GM18511 (cell line): Measurements from ENCODE around the gene C14orf132.
A peak's percentile ranks its signal among the peaks of the same experiment; 100 is the strongest.
"Not testable (repeated sequence)": the region's sequence is repeated elsewhere in the genome, so short reads cannot be mapped to it uniquely, and the experiment has no call there.

Experiments used
- ATAC-seq: cut with Tn5 transposase; IDR thresholded peaks from one replicate; pipeline ENCODE4 v1.9.1; 2021; ENCODE audit warnings: mild to moderate bottlenecking, moderate library complexity; ENCODE audit not compliant: unreplicated experiment

Gene C14orf132

DNA sequence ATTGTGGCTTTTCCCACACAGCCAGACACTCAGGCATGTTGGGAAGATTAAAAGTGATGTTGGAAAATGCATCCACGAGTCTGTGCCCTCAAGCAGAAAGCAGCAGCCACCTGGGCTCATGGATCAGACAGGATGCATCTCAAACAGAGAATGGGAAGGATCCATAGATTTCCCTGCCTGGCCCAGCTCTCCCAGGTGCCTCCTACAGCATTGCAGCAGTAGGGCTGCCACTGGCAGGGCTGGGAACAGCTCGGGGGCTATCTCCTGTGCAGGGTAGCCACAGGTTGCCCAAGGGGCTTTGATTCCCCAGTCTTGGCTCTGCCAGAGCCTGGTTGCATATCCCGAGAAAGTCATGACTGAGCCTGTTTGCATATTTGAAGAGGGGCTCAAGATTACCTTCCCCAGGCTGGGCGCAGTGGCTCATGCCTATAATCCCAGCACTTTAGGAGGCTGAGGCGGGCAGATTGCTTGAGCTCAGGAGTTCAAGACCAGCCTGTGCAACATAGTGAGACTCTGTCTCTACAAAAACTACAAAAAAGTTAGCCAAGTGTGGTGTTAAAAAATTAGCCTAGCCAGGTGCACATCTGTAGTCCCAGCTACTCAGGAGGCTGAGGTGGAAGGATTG is 19.5 kb downstream of the C14orf132 start:
- ATAC-seq = no peak

DNA sequence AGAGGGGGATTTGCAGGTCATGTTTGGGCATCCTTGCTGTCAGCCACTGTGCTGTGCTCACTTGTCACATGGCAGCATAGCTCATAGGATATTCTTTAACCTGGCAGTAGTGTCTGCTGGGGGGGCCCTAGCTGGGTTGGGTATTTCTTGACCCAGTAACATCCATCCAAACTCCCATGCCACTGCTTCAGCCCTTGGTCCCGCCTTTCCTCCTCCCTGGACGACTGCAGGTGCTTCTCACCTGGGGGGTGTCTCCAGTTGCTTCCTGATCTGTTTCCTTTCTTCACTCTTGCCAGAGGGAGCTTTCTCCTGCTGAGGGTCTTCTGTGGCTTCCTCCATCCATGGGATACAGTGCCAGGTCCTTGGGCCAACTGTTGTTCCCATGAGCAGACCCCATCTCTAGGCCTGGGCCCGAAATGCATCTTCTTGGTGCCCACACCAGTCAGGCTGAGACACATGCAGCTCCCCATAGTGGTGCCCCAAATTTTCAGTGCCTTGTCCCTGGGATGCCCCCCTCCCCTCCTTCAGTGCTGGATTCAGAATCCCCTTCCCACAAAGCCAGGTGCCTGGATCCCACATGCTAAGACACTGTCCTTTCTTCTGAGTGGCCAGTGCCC is 20.5 kb downstream of the C14orf132 start:
- no peak for ATAC-seq

DNA sequence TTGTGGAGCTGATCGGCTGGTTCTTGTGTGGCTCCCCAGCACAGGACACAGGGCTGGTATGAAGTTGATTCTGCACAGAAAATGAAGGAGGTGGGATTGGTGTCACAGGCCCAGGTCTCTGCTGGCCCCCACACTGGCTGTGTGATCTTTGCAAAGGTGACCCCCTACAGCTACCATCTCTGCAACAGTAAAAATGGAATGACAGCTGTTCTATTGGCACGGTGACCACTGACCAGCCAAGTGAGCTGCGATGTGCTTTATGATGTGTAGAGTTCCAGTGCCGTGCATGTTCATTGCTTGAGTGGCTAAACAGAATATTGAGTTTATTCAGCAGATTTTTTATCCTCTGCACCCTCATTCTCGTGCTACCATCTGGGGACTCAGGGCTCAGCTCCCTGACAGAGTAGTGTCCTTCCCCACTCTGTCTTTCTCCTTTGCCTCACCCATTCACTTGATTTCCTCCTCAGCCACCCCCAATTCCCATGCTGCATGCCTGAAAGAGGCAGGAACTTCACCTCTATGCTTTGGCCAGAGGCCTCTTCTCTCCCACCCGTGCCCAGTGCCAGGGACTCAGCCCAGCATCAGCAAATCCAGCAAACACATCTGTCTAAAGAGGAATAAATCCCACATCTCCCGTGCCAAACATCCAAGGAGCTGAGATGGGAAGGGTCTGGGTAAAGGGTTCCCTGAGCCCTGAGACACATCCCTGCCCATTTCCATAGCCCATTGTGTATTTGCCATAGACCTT is 21.2 kb downstream of the C14orf132 start:
- ATAC-seq = no peak

DNA sequence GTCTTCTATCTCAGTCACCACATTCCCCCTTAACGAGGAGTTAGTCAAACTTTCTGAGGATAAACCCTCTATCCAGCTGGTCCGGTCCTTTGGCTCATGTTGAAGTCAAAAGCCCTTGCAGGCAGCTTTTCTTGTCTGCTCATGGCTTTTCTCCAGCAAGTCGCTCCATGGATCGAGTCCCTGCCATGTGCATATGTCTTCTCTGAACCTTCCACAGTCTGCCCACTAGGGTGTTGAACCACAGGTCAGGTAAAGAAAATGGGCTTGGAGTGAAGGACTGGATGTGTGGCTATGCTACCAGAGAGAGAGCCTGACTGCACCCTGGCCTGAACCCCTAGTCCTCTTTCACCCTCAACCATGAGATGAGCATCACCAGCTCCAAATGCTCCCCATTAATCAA is 22.8 kb downstream of the C14orf132 start:
- ATAC-seq = no peak

GRCh38 chr14:96062506-96062905 is 23.3 kb downstream of the C14orf132 start:
- ATAC-seq = no peak

DNA sequence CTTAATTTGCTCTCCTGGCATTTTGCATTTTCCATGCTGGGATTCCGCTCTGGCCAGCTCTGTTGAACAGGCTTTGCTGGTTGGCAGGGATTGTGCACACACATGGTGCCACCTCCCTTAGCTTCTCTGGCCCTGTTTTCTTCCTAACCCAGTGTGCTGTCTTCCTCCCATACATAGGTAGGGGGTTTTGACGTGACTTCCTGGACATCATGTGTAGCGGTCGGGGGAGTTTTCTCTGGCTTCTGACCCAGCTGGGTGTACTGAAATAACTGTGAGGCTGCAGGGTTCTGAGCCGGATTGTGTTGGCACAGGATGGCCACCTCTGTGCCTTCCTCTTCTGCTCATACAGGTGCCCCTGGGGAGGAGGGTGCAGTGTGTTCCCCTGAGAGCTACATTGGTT is 25.7 kb downstream of the C14orf132 start:
- ATAC-seq = no peak

DNA sequence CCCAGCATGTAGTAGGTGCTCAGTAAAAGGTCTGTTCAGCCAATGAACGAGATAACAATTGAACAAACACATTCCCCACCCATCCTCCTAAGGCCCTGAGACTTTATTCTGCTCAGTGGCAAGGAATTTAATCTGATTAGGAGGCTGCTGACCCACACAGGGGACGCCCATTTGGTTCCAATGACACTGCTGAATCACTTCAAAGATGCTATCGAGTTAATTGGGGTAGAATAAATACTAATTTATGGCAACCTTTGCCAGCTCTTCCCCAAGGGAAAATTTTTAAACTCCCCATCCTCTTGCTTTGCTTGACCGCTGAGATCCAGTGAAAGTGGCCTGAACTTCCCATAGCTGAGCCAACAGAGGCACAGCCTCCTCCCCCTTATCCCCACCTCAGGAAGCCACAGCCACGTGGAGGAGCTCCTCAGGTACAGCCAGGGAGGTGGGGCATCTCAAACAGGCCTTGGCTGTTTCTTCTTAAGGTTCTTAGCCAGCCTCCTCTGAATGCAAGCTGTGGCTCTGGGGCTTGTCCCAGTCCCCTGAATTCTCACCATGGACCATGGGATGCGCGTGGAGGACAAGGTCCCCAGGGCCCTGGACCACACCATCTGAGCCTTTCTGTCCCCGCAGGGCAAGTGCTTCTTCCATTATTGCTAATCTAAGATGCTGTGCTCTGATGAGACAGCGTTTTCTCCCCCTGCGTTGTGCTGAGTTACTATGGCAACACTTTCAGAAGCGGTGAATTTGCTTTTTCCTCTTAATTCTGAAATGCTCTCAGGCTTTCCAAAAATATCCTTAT is 26.7 kb downstream of the C14orf132 start:
- ATAC-seq = no peak

DNA sequence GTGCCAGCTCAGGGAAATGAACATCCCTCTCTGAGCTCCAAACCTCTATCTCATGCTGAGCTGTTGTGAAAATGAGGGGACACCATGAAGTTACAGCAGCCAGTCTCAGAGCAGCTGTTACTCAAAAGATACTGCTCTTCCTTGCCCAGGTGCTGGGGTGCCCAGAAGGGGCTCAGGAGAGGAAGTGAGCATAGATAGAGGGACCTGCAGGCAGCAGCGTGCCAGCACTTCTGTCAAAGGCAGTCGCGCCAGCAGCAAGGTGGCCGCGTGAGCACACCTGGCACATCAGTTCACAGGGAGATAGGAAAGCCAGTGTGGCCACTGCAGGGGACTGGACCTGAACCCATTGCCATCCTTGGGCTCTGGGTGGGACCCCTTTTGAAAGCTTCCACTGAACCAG is 27.8 kb downstream of the C14orf132 start:
- no peak for ATAC-seq

DNA sequence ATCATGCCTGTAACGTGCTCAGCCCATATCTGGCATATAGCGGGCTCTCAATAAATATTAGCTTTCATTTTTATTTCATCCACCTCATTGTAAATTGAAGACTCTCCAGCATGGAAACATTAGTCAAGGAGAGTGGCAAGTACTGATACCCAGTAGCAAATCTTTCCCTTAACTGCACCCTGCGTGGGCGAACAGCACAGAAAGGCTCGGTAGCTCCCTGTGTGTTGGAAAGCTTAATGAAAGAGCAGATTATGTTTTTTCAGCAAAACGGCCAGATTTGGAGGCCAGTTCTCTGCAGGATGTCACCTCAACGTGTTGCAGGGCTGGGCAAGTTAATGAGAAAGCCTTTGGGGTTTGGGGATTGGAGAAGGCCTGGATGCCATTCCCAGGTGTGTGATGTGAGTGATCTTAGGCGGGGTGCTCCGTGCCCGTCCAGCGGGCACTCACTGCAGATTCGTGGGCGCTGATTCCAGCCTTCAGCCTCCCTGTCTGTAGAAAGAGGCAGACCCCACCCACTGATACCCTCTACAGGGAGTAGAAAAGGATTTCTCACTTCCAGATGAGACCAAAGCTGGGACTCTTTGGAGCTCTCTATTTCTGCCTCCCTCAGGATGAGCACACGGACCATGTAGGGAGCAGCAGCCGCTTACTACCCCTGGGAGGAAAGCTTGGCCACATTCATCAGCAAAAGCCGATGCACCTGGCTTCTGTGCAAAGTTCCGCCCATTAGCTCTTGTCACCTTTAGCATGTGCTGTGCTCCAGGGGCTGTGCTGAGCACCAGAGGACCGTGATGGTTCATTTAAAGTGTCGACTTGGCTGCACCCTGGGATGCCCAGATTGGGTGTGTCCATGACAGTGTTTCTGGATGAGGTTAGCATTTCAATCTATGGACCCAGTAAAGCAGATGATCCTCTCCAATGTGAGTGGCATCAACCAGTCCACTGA is 29.1 kb downstream of the C14orf132 start:
- no peak for ATAC-seq

GRCh38 chr14:96069421-96069820 is 30.3 kb downstream of the C14orf132 start:
- no peak for ATAC-seq

- no peak for ATAC-seq
Observed at GRCh38 chr14:96071561-96071960, 32.4 kb downstream of the C14orf132 start.

DNA sequence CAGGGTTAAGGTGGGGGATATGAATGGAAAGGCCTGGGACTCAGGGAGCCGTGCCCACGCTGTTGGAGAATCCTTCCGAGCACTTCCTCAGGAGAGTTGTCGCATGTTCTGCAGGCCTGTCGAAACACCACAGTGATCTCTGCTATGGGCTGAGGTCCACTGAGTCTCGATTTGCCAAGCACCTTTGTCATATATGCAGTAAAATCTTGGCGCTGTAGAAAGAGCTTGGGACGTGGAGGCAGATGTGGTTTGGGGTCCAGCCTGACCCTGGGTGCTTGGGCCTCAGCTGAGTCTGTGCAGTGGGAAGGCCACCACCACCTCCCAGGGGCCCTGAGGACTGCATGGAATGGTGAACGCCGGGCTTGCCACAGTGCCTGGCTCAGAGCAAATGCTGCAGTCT is 32.9 kb downstream of the C14orf132 start:
- ATAC-seq = no peak

- ATAC-seq = no peak
Observed at GRCh38 chr14:96072746-96073145, 33.6 kb downstream of the C14orf132 start.

DNA sequence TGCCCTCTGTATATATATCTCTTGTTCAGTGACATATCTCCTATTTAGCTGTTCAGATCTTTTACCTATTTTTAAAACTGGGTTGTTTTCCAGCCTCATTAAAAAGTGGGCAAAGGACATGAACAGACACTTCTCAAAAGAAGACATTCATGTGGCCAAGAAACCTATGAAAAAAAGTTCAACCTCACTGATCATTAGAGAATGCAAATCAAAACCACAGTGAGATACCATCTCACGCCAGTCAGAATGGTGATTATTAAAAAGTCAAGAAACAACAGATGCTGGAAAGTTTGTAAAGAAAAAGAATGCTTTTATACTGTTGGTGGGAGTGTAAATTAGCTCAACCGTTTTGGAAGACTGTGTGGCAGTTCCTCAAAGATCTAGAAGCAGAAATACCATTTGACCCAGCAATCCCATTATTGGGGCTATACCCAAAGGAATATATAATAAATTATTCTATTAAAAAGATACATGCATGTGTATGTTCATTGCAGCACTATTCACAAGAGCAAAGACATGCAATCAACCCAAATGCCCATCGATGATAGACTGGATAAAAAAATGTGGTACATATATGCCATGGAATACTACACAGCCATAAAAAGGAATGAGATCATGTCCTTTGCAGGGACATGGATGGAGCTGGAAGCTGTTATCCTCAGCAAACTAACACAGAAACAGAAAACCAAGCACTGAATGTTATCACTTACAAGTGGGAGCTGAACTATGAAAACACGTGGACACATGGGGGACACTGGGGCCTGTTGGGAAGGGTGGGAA is 34.3 kb downstream of the C14orf132 start:
- not testable (repeated sequence) for ATAC-seq

GRCh38 chr14:96077983-96078624 is 38.9 kb downstream of the C14orf132 start:
- peak; percentile 65 for ATAC-seq

GRCh38 chr14:96078625-96079016 is 39.5 kb downstream of the C14orf132 start:
- peak; percentile 19 for ATAC-seq

- ATAC-seq = no peak
Observed at GRCh38 chr14:96079066-96079465, 39.9 kb downstream of the C14orf132 start.

GRCh38 chr14:96080571-96080970 is 41.4 kb downstream of the C14orf132 start:
- no peak for ATAC-seq

DNA sequence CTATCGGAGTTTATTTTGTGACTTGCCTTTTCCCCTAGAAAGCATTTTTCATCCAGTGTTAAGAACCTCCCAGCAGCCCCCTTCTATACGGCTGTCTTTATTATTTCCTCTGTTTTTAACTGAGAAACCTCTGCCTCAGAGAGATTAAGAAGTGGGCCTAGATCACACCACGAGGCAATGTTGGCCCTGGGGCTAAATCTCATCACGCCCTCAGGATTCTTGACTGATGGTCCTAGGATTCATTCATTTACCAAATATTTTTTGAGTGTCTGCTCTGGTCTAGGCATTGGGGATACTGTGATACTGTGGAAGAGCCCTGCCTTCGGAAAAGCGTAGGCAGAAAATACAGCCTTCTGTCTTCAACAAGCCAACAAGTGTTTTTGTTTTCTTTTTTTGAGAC is 42.1 kb downstream of the C14orf132 start:
- ATAC-seq = no peak
